ENCODE data around the gene FAT3.

Gene FAT3

GRCh38 chr11:92219476-92219875, 5.1 kb upstream of the FAT3 start:
- DNase-seq (ENCODE audit: low read depth): no peak
- no peak overlapping the region for H3K4me3 ChIP-seq (replicated peaks; ENCODE audit: low read depth, low read length)
- TF ChIP-seq CTCF (IDR thresholded peaks at IDR 0.05; ENCODE audit: low read length, missing control alignments): no peak

- no peak for DNase-seq (ENCODE audit: low read depth)
- TF ChIP-seq CTCF (IDR thresholded peaks at IDR 0.05; ENCODE audit: low read length, missing control alignments): no peak
- H3K4me3 ChIP-seq (replicated peaks; ENCODE audit: low read depth, low read length): no peak overlapping the region
Measured at GRCh38 chr11:92222701-92223100, 1.9 kb upstream of the FAT3 start.

GRCh38 chr11:92224054-92224406, 588 bp upstream of the FAT3 start:
- no peak for TF ChIP-seq CTCF (IDR thresholded peaks at IDR 0.05; ENCODE audit: low read length, missing control alignments)
- no peak for DNase-seq (ENCODE audit: low read depth)
- H3K4me3 ChIP-seq (replicated peaks; ENCODE audit: low read depth, low read length): no peak overlapping the region

DNA sequence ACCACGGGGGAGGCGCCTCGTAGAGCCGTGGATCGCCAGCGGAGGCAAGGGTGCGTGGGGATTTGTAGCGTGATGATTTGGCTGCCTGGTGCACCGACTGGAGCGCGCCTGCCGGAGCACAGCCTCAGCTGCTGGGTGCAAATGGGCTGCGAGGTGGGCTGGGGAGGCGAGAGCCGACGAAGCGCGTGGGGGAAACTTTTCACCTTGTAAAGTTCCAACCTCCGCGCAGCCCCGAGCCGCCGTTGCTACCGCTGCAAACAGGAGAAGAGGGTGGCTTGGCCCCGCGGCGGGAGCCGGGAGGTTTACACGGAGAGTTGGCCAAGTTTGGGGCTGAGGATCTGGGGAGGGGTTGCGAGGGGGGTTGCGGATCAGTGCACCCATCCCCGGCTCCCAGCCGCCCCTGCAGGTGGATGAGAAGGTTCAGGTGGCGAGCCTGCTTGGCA, 528 bp downstream of the FAT3 start:
- no peak for TF ChIP-seq CTCF (IDR thresholded peaks at IDR 0.05; ENCODE audit: low read length, missing control alignments)
- H3K4me3 ChIP-seq (replicated peaks; ENCODE audit: low read depth, low read length): peak overlapping the region; percentile 34

GRCh38 chr11:92225568-92226330, 1.1 kb downstream of the FAT3 start:
- H3K4me3 ChIP-seq (replicated peaks; ENCODE audit: low read depth, low read length): peak overlapping the region; percentile 34
- DNase-seq (ENCODE audit: low read depth): no peak
- TF ChIP-seq CTCF (IDR thresholded peaks at IDR 0.05; ENCODE audit: low read length, missing control alignments): no peak

More for the DNA sequence above, 528 bp downstream of the FAT3 start:
- DNase-seq (ENCODE audit: low read depth): peak; percentile 8

GRCh38 chr11:92226331-92227229, 2.0 kb downstream of the FAT3 start:
- peak overlapping the region; percentile 34 for H3K4me3 ChIP-seq (replicated peaks; ENCODE audit: low read depth, low read length)
- DNase-seq (ENCODE audit: low read depth): no peak
- no peak for TF ChIP-seq CTCF (IDR thresholded peaks at IDR 0.05; ENCODE audit: low read length, missing control alignments)

Measured in fibroblast of pulmonary artery (primary cell).